HCT116 (cell line): ENCODE data around the gene RPN1. TPM values are rescaled to one million over a fixed set of nuclear protein-coding genes. Genes with fewer than 3 reads are reported as not detected.

Experiments used
- ATAC-seq: fragments of 200-7000 bp; cut with Tn5 transposase; 2 replicates; pipeline ENCODE4 v1.9.1; 2020; ENCODE audit warnings: mild to moderate bottlenecking, moderate library complexity
- BruUV-seq: library from RNA; stranded (reverse); fragments of 400-500 nt; replicated peaks from 2 replicates; lab custom pipeline; 2021; lab: Mats Ljungman, UMichigan
- CTCF ChIA-PET: fragments of 300-600 bp; sonication (Branson Sonifier 250); formaldehyde crosslinking; loops from one replicate; lab custom pipeline; 2021; ENCODE audit warnings: antibody characterized with exemption; lab: Charles Lee
- POLR2A ChIA-PET: fragments of 300-600, 350-600 bp; sonication (Branson Sonifier 250); formaldehyde crosslinking; loops from one replicate; lab custom pipeline; 2021; ENCODE audit warnings: antibody characterized with exemption; lab: Charles Lee
- RAD21 ChIA-PET, 2 experiments: fragments of 300-600 bp; sonication (Branson Sonifier 250); formaldehyde crosslinking; loops; one replicate each; lab custom pipeline; 2023; ENCODE audit warnings: low total read pairs in 2 of 2; ENCODE audit not compliant: uncharacterized antibody in 2 of 2, unreplicated experiment in 2 of 2, low non-redundant PET in 1 of 2; lab: Charles Lee
- DNase-seq: peaks from one replicate; pipeline ENCODE4 v3.0.0-alpha.2; 2010; ENCODE audit warnings: low read depth, low spot score
- H2AFZ ChIP-seq: fragments of 200-600 bp; shearing (Covaris generic), sonication (generic); 2 replicates; pipeline ENCODE4 v1.6.1; 2017; ENCODE audit warnings: low read depth, mixed run types, mixed read lengths, antibody characterized with exemption, low read length; ENCODE audit not compliant: poor library complexity, severe bottlenecking
- H3K27ac ChIP-seq: 2 replicates; pipeline ENCODE4 v1.5.1; 2012; ENCODE audit warnings: low read depth, low read length
- H3K27me3 ChIP-seq: fragments of 200-600 bp; sonication (generic); 2 replicates; pipeline ENCODE4 v1.6.1; 2016; ENCODE audit warnings: mixed run types, low read length, mixed read lengths; ENCODE audit not compliant: insufficient read depth
- H3K36me3 ChIP-seq, 2 experiments: fragments of 200-500 bp in 1 of 2; fragments of 200-600 bp in 1 of 2; sonication (Bioruptor generic) in 1 of 2; sonication (generic) in 1 of 2; 2 replicates each; pipeline versions ENCODE4 v1.5.1 to v1.6.1; 2014 to 2016; ENCODE audit warnings: low read length in 2 of 2, inconsistent platforms in 1 of 2, mixed read lengths in 1 of 2, mixed run types in 1 of 2; ENCODE audit not compliant: insufficient read depth in 2 of 2, control insufficient read depth in 1 of 2
- H3K4me1 ChIP-seq, 2 experiments: fragments of 200-600 bp in 1 of 2; sonication (generic) in 1 of 2; 2 replicates each; pipeline versions ENCODE4 v1.5.1 to v1.6.1; 2012 to 2017; ENCODE audit warnings: low read length in 2 of 2, inconsistent platforms in 1 of 2, mild to moderate bottlenecking in 1 of 2, mixed read lengths in 1 of 2, mixed run types in 1 of 2, moderate library complexity in 1 of 2; ENCODE audit not compliant: insufficient read depth in 2 of 2, control insufficient read depth in 1 of 2
- H3K4me2 ChIP-seq: fragments of 200-600 bp; sonication (generic); 2 replicates; pipeline ENCODE4 v1.6.1; 2017; ENCODE audit warnings: mixed run types, low read length, mixed read lengths
- H3K4me3 ChIP-seq, 2 experiments: fragments of 200-600 bp in 1 of 2; sonication (generic) in 1 of 2; replicated peaks in 1 of 2; 2 replicates each; pipeline ENCODE4 v1.5.1; 2011 to 2016; ENCODE audit warnings: low read length in 2 of 2, control low read depth in 1 of 2, low read depth in 1 of 2, mild to moderate bottlenecking in 1 of 2, mixed read lengths in 1 of 2, mixed run types in 1 of 2
- H3K79me2 ChIP-seq: fragments of 200-600 bp; sonication (generic); 2 replicates; pipeline ENCODE4 v1.6.1; 2017; ENCODE audit warnings: mild to moderate bottlenecking, mixed run types, low read length, moderate library complexity, mixed read lengths; ENCODE audit not compliant: insufficient read depth
- H3K9ac ChIP-seq: fragments of 200-600 bp; sonication (generic); 2 replicates; pipeline ENCODE4 v1.6.1; 2016; ENCODE audit warnings: low read length, mixed read lengths
- H3K9me2 ChIP-seq: fragments of 200-600 bp; sonication (generic), shearing (Covaris generic); 2 replicates; pipeline ENCODE4 v1.6.1; 2017; ENCODE audit warnings: mixed run types, mild to moderate bottlenecking, moderate library complexity; ENCODE audit not compliant: insufficient read depth
- H3K9me3 ChIP-seq, 2 experiments: fragments of 200-500 bp in 1 of 2; fragments of 200-600 bp in 1 of 2; sonication (Bioruptor generic) in 1 of 2; sonication (generic) in 1 of 2; 2 replicates each; pipeline ENCODE4 v1.6.1; 2014 to 2017; ENCODE audit warnings: low read length in 2 of 2, mixed read lengths in 2 of 2, inconsistent platforms in 1 of 2, low read depth in 1 of 2, mild to moderate bottlenecking in 1 of 2, mixed run types in 1 of 2, moderate library complexity in 1 of 2; ENCODE audit not compliant: control insufficient read depth in 1 of 2, insufficient read depth in 1 of 2
- H4K20me1 ChIP-seq: fragments of 200-600 bp; sonication (generic), shearing (Covaris generic); 2 replicates; pipeline ENCODE4 v1.6.1; 2017; ENCODE audit warnings: mixed run types, mild to moderate bottlenecking, moderate library complexity; ENCODE audit not compliant: insufficient read depth
- CBX3 ChIP-seq: IDR thresholded peaks from 2 replicates; pipeline ENCODE4 v1.6.1; 2012; ENCODE audit warnings: low read depth
- CEBPB ChIP-seq: IDR thresholded peaks from 2 replicates; pipeline ENCODE4 v1.6.1; 2012; ENCODE audit warnings: low read depth
- CTCF ChIP-seq, 3 experiments: fragments of 200-600 bp in 1 of 3; sonication (generic) in 1 of 3; IDR thresholded peaks in 2 of 3; conservative IDR thresholded peaks in 1 of 3; 2 replicates each; pipeline ENCODE4 v1.5.1; 2012 to 2017; ENCODE audit warnings: low read depth in 2 of 3, low read length in 2 of 3, antibody characterized with exemption in 1 of 3, borderline replicate concordance in 1 of 3, control low read depth in 1 of 3, mild to moderate bottlenecking in 1 of 3, mixed read lengths in 1 of 3, mixed run types in 1 of 3, moderate library complexity in 1 of 3; ENCODE audit not compliant: insufficient read depth in 1 of 3
- EGR1 ChIP-seq: IDR thresholded peaks from 2 replicates; pipeline ENCODE4 v1.6.1; 2012; ENCODE audit warnings: low read depth
- ELF1 ChIP-seq: IDR thresholded peaks from 2 replicates; pipeline ENCODE4 v1.6.1; 2012; ENCODE audit warnings: low read depth, borderline replicate concordance
- FOSL1 ChIP-seq: IDR thresholded peaks from 2 replicates; pipeline ENCODE4 v1.6.1; 2012; ENCODE audit warnings: low read depth
- RAD21 ChIP-seq: IDR thresholded peaks from 2 replicates; pipeline ENCODE4 v1.6.1; 2012; ENCODE audit warnings: low read depth, mild to moderate bottlenecking
- SIN3A ChIP-seq: IDR thresholded peaks from 2 replicates; pipeline ENCODE4 v1.6.1; 2012; ENCODE audit warnings: low read depth
- SP1 ChIP-seq: IDR thresholded peaks from 2 replicates; pipeline ENCODE4 v1.6.1; 2012; ENCODE audit warnings: low read depth
- SRF ChIP-seq: IDR thresholded peaks from 2 replicates; pipeline ENCODE4 v1.6.1; 2012; ENCODE audit warnings: low read depth
- TCF7L2 ChIP-seq: IDR thresholded peaks from 2 replicates; pipeline ENCODE4 v1.7.0; 2011; ENCODE audit warnings: borderline replicate concordance, inconsistent platforms; ENCODE audit not compliant: insufficient read depth, insufficient read length; ENCODE audit errors: extremely low read depth
- ZBTB33 ChIP-seq: IDR thresholded peaks from 2 replicates; pipeline ENCODE4 v1.6.1; 2011; ENCODE audit warnings: mild to moderate bottlenecking, low read length, moderate library complexity; ENCODE audit not compliant: insufficient replicate concordance; ENCODE audit errors: extremely low read depth
- intact Hi-C: fragments of 100-400 bp; cut with micrococcal nuclease; formaldehyde crosslinking; loops from 2 replicates; pipeline ENCODE4 v1.10.0; 2022
- total RNA-seq: library from RNA; stranded (reverse); gene quantifications from one replicate; pipeline ENCODE4 v1.2.1, GENCODE V29; 2021; ENCODE audit not compliant: unreplicated experiment

Gene RPN1
- total RNA-seq, 1 experiment from 2014 or later, result 218 TPM

GRCh38 chr3:128663151-128663550 is 12.5 kb upstream of the RPN1 start:
- no peaks in the 10 kb centered on the region for H3K36me3 ChIP-seq
- no peaks in the 10 kb centered on the region; a peak in 1 of 4 replicates for H3K9me3 ChIP-seq
- H4K20me1 ChIP-seq, result no peaks in the 10 kb centered on the region
- TF ChIP-seq ZBTB33 (no peak), CBX3 (no peak), CTCF (IDR thresholded peaks at IDR 0.05 in 2 of 3, conservative IDR thresholded peaks at IDR 0.05 in 1 of 3; ENCODE audit: borderline replicate concordance in 1 of 3, insufficient read depth in 1 of 3, low read depth in 2 of 3, low read length in 2 of 3) (no peak), ELF1 (no peak), SP1 (no peak), SIN3A (no peak), EGR1 (no peak), CEBPB (no peak), TCF7L2 (no peak), RAD21 (no peak), SRF (no peak), FOSL1 (no peak)
- H2AFZ ChIP-seq, result no peak overlapping the region
- RAD21 ChIA-PET, result no interaction called here
- BruUV-seq, result no TSS peak
- H3K4me2 ChIP-seq, result no peak overlapping the region
- DNase-seq (no peak), ATAC-seq (no peak)
- H3K4me3 ChIP-seq, result no peak overlapping the region
- no peaks in the 10 kb centered on the region for H3K79me2 ChIP-seq
- no peak overlapping the region for H3K27ac ChIP-seq
- no peaks in the 10 kb centered on the region for H3K27me3 ChIP-seq
- no peak overlapping the region for H3K9ac ChIP-seq
- no peaks in the 10 kb centered on the region for H3K9me2 ChIP-seq
- CTCF ChIA-PET, result no interaction called here
- H3K4me1 ChIP-seq, result peaks cover 0 to 4% of the 10 kb centered on the region in 2 experiments; a peak in 1 of 4 replicates
- intact Hi-C loops, result no loop called here
- POLR2A ChIA-PET, result interaction anchor here (0.7 kb wide), 1 partner anchor 17 kb away, joined by 5 read pairs; no protein-coding TSS in a partner anchor
